ENCODE data around the gene STAU1. TPM values are rescaled to one million over a fixed set of nuclear protein-coding genes. Genes with fewer than 3 reads are reported as not detected.
A peak's percentile ranks its signal among the peaks of the same experiment; 100 is the strongest.

Gene STAU1
- total and polyA plus RNA-seq, 2 of the 13 experiments (the other 11 are each of a cell fraction or from before 2014, with no cell fraction given): 119 to 133 TPM

DNA sequence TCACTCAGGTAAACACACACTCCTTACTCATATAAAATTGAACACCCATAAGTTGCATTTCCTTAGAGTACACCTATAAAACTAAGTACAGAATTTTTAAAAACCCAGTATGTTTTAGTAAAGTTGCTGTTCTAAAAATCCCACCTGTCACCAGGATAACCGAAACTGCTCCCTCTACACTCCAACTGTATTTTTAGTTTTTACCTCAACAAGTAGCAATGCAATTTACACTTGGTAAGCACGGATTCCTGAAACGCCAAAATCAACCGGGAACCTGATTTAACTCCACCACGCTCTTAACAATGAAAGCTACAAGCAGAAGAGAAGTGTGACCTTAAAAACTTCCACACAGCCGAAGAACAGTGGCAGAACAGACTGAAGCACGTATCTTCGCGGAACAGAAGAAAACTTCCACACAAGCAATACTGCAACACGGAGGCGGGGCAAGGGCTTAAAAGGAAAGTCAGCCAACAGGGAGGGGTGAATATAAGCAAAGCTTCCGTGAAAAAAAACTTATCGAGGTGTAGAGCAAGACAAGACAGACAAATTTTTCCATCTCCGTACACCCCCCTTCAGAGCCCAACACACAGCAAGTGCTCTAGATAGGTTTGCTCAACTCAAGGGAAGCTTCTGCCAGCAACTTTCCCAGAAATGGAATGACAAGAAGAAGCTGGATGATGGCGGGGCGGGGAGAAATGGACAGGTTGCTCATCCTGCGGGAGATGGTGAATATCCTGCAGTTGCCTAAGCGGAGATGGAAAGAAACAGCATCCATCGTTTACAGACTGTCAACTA, 1.4 kb downstream of the STAU1 start (continued):
- TF ChIP-seq, protein P1, sequence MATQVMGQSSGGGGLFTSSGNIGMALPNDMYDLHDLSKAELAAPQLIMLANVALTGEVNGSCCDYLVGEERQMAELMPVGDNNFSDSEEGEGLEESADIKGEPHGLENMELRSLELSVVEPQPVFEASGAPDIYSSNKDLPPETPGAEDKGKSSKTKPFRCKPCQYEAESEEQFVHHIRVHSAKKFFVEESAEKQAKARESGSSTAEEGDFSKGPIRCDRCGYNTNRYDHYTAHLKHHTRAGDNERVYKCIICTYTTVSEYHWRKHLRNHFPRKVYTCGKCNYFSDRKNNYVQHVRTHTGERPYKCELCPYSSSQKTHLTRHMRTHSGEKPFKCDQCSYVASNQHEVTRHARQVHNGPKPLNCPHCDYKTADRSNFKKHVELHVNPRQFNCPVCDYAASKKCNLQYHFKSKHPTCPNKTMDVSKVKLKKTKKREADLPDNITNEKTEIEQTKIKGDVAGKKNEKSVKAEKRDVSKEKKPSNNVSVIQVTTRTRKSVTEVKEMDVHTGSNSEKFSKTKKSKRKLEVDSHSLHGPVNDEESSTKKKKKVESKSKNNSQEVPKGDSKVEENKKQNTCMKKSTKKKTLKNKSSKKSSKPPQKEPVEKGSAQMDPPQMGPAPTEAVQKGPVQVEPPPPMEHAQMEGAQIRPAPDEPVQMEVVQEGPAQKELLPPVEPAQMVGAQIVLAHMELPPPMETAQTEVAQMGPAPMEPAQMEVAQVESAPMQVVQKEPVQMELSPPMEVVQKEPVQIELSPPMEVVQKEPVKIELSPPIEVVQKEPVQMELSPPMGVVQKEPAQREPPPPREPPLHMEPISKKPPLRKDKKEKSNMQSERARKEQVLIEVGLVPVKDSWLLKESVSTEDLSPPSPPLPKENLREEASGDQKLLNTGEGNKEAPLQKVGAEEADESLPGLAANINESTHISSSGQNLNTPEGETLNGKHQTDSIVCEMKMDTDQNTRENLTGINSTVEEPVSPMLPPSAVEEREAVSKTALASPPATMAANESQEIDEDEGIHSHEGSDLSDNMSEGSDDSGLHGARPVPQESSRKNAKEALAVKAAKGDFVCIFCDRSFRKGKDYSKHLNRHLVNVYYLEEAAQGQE (IDR thresholded peaks at IDR 0.05; ENCODE audit: borderline replicate concordance in 1 of 2, low read depth in 1 of 2, low read length in 2 of 2): peak in 1 of 2 experiments; percentile 44; a peak in 2 of 4 replicates
- TF ChIP-seq REPIN1 (CRISPR knock-in tag; IDR thresholded peaks at IDR 0.05; ENCODE audit: borderline replicate concordance, low read depth) (no peak; the same call in 1 of the 2 replicates), ZNF446 (CRISPR knock-in tag; IDR thresholded peaks at IDR 0.05) (no peak), ZNF530 (CRISPR knock-in tag; IDR thresholded peaks at IDR 0.05; ENCODE audit: low read depth) (no peak), ZNF235 (CRISPR knock-in tag; IDR thresholded peaks at IDR 0.05; ENCODE audit: borderline replicate concordance) (0 out of 2 replicates have a peak, but pooled peaks have one; percentile 3), NFE2 (CRISPR knock-in tag; IDR thresholded peaks at IDR 0.05) (no peak), CREM (IDR thresholded peaks at IDR 0.05) (0 out of 2 replicates have a peak, but pooled peaks have one; percentile 29), CREM (CRISPR knock-in tag; IDR thresholded peaks at IDR 0.05) (no peak), ZSCAN20 (CRISPR knock-in tag; IDR thresholded peaks at IDR 0.05; ENCODE audit: borderline replicate concordance) (no peak), YEATS4 (CRISPR knock-in tag; IDR thresholded peaks at IDR 0.05; ENCODE audit: borderline replicate concordance) (peak; percentile 4; the same call in 1 of the 2 replicates), ZNF839 (CRISPR knock-in tag; IDR thresholded peaks at IDR 0.05; ENCODE audit: borderline replicate concordance) (no peak), ZSCAN21 (CRISPR knock-in tag; IDR thresholded peaks at IDR 0.05; ENCODE audit: borderline replicate concordance) (no peak), ZNF569 (CRISPR knock-in tag; IDR thresholded peaks at IDR 0.05; ENCODE audit: borderline replicate concordance) (no peak), ZFP90 (CRISPR knock-in tag; IDR thresholded peaks at IDR 0.05; ENCODE audit: borderline replicate concordance) (no peak), HNRNPLL (IDR thresholded peaks at IDR 0.05; ENCODE audit: low read depth, low read length, poor library complexity, severe bottlenecking) (no peak), FOXK2 (IDR thresholded peaks at IDR 0.05) (no peak), ZNF768 (CRISPR knock-in tag; IDR thresholded peaks at IDR 0.05) (no peak), SP140L (CRISPR knock-in tag; IDR thresholded peaks at IDR 0.05; ENCODE audit: borderline replicate concordance) (no peak), ADNP (CRISPR knock-in tag; IDR thresholded peaks at IDR 0.05) (no peak)
- TF ChIP-seq, protein P2, sequence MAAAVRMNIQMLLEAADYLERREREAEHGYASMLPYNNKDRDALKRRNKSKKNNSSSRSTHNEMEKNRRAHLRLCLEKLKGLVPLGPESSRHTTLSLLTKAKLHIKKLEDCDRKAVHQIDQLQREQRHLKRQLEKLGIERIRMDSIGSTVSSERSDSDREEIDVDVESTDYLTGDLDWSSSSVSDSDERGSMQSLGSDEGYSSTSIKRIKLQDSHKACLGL (CRISPR knock-in tag; IDR thresholded peaks at IDR 0.05): peak; percentile 14; the same call in 1 of the 2 replicates
- TF ChIP-seq, protein P3, sequence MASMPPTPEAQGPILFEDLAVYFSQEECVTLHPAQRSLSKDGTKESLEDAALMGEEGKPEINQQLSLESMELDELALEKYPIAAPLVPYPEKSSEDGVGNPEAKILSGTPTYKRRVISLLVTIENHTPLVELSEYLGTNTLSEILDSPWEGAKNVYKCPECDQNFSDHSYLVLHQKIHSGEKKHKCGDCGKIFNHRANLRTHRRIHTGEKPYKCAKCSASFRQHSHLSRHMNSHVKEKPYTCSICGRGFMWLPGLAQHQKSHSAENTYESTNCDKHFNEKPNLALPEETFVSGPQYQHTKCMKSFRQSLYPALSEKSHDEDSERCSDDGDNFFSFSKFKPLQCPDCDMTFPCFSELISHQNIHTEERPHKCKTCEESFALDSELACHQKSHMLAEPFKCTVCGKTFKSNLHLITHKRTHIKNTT (CRISPR knock-in tag; IDR thresholded peaks at IDR 0.05): no peak
- TF ChIP-seq, protein P4, sequence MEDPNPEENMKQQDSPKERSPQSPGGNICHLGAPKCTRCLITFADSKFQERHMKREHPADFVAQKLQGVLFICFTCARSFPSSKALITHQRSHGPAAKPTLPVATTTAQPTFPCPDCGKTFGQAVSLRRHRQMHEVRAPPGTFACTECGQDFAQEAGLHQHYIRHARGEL (CRISPR knock-in tag; IDR thresholded peaks at IDR 0.05): no peak
- TF ChIP-seq, protein P5, sequence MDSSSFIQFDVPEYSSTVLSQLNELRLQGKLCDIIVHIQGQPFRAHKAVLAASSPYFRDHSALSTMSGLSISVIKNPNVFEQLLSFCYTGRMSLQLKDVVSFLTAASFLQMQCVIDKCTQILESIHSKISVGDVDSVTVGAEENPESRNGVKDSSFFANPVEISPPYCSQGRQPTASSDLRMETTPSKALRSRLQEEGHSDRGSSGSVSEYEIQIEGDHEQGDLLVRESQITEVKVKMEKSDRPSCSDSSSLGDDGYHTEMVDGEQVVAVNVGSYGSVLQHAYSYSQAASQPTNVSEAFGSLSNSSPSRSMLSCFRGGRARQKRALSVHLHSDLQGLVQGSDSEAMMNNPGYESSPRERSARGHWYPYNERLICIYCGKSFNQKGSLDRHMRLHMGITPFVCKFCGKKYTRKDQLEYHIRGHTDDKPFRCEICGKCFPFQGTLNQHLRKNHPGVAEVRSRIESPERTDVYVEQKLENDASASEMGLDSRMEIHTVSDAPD (CRISPR knock-in tag; IDR thresholded peaks at IDR 0.05): no peak
